Measurements from ENCODE around the gene CDK19. TPM values are rescaled to one million over a fixed set of nuclear protein-coding genes. Genes with fewer than 3 reads are reported as not detected.

The CDK19 gene
- total and polyA plus RNA-seq, 9 of the 15 experiments (the other 6 are each of a cell fraction or from before 2014, with no cell fraction given): 3.8 to 15.2 (median 7.4) TPM

DNA sequence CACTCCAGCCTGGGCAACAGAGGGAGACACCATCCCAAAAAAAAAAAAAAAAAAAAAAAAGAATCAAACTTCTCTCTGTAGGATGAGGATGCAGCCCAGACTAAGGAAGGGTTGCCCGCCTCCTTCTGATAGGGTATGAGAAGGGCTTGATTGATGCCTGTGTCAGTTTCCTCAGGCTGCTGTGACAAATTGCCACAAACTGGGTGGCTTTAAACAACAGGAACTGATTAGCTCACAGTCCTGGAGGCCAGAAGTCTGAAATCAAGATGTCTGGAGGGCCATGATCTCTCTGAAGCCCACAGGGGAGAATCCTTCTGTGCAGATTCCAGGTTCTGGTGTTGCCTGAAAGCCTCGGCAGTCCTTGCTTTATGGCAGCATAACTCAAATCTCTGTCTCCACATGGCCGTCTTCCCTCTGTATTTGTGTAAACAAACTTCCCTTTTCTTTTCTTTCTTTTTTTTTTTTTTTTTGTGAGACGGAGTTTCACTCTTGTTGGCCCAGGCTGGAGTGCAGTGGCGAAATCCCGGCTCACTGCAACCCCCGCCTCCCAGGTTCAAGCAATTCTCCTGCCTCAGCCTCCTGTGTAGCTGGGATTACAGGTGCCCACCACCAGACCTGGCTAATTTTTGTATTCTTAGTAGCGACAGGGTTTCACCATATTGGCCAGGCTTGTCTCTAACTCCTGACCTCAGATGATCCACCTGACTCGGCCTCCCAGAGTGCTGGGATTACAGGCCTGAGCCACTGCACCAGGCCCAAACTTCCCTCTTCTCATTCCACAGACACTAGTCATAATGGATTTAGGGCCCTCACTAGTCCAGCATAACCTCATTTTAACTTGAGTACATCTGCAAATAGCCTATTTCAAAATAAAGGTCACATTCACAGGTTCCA is 11.2 kb upstream of the CDK19 start:
- Histone ChIP-seq H3K9me3 (replicated peaks; ENCODE audit: control insufficient read depth, insufficient read depth, low read depth, low read length) (no peaks in the 10 kb centered on the region), H3K9me1 (ENCODE audit: control insufficient read depth, insufficient read depth, low read length) (no peaks in the 10 kb centered on the region), H3K4me1 (replicated peaks in 1 of 2; ENCODE audit: control insufficient read depth in 2 of 2, insufficient read depth in 2 of 2, low read length in 2 of 2) (no peaks in the 10 kb centered on the region; a peak in 1 of 5 replicates), H3K27ac (ENCODE audit: extremely low read depth, low read depth, low read length) (no peak overlapping the region), H3K79me2 (ENCODE audit: control insufficient read depth, insufficient read depth, low read length) (no peaks in the 10 kb centered on the region), H3K4me3 (no peak overlapping the region), H3K4me2 (ENCODE audit: insufficient read depth, low read length) (no peak overlapping the region), H4K20me1 (replicated peaks; ENCODE audit: control insufficient read depth, insufficient read depth, low read length) (no peaks in the 10 kb centered on the region), H3K9ac (ENCODE audit: insufficient read depth in 1 of 2, low read depth in 2 of 2, low read length in 2 of 2) (no peak overlapping the region), H3K36me3 (ENCODE audit: control insufficient read depth, insufficient read depth, low read length) (no peaks in the 10 kb centered on the region), H2AFZ (ENCODE audit: low read depth, low read length) (peak overlapping the region; percentile 56; the same call in 1 of the 2 replicates), H3K27me3 (ENCODE audit: control insufficient read depth in 2 of 2, insufficient read depth in 2 of 2, low read length in 2 of 2) (no peaks in the 10 kb centered on the region)
- WGBS (ENCODE audit: insufficient coverage, low coverage, missing lambda C conversion rate): 54% methylated on average over 3 of the region's 9 CpGs
- BruUV-seq (replicated peaks): no TSS peak
- ChIA-PET POLR2A (interaction anchor here (0.6 to 1.6 kb wide), 5 partner anchors 8 to 985 kb away, joined by 3 to 5 read pairs (median 4); partner anchors contain the start of genes AMD1 and CDK19), CTCF (ENCODE audit: low intra/inter-chr PET ratio) (no interaction called here)
- in situ Hi-C loops (cut with MboI): no loop called here
- FAIRE-seq: no peak
- DNase-seq (ENCODE audit: extremely low read depth in 1 of 4, low spot score in 3 of 4): no peak
- intact Hi-C loops (cut with micrococcal nuclease): no loop called here
- ATAC-seq: peak; percentile 56
- TF ChIP-seq NR1H2 (CRISPR knock-in tag; IDR thresholded peaks at IDR 0.05) (no peak), ZNF316 (IDR thresholded peaks at IDR 0.05) (no peak), MEIS2 (IDR thresholded peaks at IDR 0.05; ENCODE audit: partially characterized antibody) (peak; percentile 85), KLF6 (CRISPR knock-in tag; IDR thresholded peaks at IDR 0.05; ENCODE audit: borderline replicate concordance) (no peak), ZFX (CRISPR knock-in tag; IDR thresholded peaks at IDR 0.05) (peak; percentile 54; the same call in 1 of the 2 replicates), ZSCAN32 (CRISPR knock-in tag; IDR thresholded peaks at IDR 0.05) (no peak), ZFP30 (CRISPR knock-in tag; IDR thresholded peaks at IDR 0.05; ENCODE audit: borderline replicate concordance) (no peak), SIN3A (IDR thresholded peaks at IDR 0.05; ENCODE audit: borderline replicate concordance in 2 of 2, control insufficient read depth in 1 of 2, low read depth in 2 of 2, low read length in 2 of 2) (no peak), ZNF384 (IDR thresholded peaks at IDR 0.05; ENCODE audit: low read depth, low read length) (0 out of 2 replicates have a peak, but pooled peaks have one; percentile 30), ZNF445 (CRISPR knock-in tag; IDR thresholded peaks at IDR 0.05; ENCODE audit: low read depth) (no peak), FIP1L1 (IDR thresholded peaks at IDR 0.05; ENCODE audit: low read depth, low read length, poor library complexity, severe bottlenecking) (no peak), KDM1A (IDR thresholded peaks at IDR 0.05) (no peak), DACH1 (IDR thresholded peaks at IDR 0.05; ENCODE audit: partially characterized antibody) (no peak), CREM (IDR thresholded peaks at IDR 0.05; ENCODE audit: low read depth) (no peak), PBX2 (CRISPR knock-in tag; IDR thresholded peaks at IDR 0.05; ENCODE audit: low read depth) (no peak), PBX2 (tag; conservative IDR thresholded peaks at IDR 0.05; ENCODE audit: low read depth) (peak; percentile 88), EP400 (IDR thresholded peaks at IDR 0.05) (no peak), TCF7 (IDR thresholded peaks at IDR 0.05; ENCODE audit: borderline replicate concordance) (no peak)
- TF ChIP-seq, protein P1, sequence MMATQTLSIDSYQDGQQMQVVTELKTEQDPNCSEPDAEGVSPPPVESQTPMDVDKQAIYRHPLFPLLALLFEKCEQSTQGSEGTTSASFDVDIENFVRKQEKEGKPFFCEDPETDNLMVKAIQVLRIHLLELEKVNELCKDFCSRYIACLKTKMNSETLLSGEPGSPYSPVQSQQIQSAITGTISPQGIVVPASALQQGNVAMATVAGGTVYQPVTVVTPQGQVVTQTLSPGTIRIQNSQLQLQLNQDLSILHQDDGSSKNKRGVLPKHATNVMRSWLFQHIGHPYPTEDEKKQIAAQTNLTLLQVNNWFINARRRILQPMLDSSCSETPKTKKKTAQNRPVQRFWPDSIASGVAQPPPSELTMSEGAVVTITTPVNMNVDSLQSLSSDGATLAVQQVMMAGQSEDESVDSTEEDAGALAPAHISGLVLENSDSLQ (IDR thresholded peaks at IDR 0.05): peak; percentile 69

Data from K562 (cell line).